PC-3 (cell line): ENCODE results near the gene EMC9. TPM values are rescaled to one million over a fixed set of nuclear protein-coding genes. Genes with fewer than 3 reads are reported as not detected.
A peak's percentile ranks its signal among the peaks of the same experiment; 100 is the strongest.

Experiments
- ATAC-seq: fragments of 200-7000 bp; cut with Tn5 transposase; 2 replicates; pipeline ENCODE4 v1.9.1; 2020; ENCODE audit warnings: mild to moderate bottlenecking, moderate library complexity
- BruUV-seq: library from RNA; stranded (reverse); fragments of 400-500 nt; replicated peaks from 2 replicates; lab custom pipeline; 2021; lab: Mats Ljungman, UMichigan
- CTCF ChIA-PET: fragments of 300-600 bp; sonication (Branson Sonifier 250); formaldehyde crosslinking; loops from one replicate; lab custom pipeline; 2022; ENCODE audit warnings: antibody characterized with exemption; lab: Charles Lee
- POLR2A ChIA-PET: fragments of 300-600 bp; sonication (Branson Sonifier 250); formaldehyde crosslinking; loops from one replicate; lab custom pipeline; 2022; ENCODE audit warnings: antibody characterized with exemption; ENCODE audit not compliant: unreplicated experiment; lab: Charles Lee
- DNase-seq: peaks from one replicate; pipeline ENCODE4 v3.0.0-alpha.2; 2015
- H2AFZ ChIP-seq: fragments of 300-600 bp; sonication (generic); 2 replicates; pipeline ENCODE4 v1.6.0; 2016; ENCODE audit warnings: antibody characterized with exemption, low read length
- H3F3A ChIP-seq: fragments of 300-600 bp; sonication (generic); one replicate; pipeline ENCODE4 v1.6.0; 2017; ENCODE audit warnings: antibody characterized with exemption, low read length, control low read depth, mild to moderate bottlenecking; ENCODE audit not compliant: unreplicated experiment
- H3K27ac ChIP-seq: fragments of 300-600 bp; sonication (generic); 2 replicates; pipeline ENCODE4 v1.5.1; 2016; ENCODE audit warnings: mild to moderate bottlenecking, low read length
- H3K27me3 ChIP-seq: fragments of 300-600 bp; sonication (generic); 2 replicates; pipeline ENCODE4 v1.6.1; 2016; ENCODE audit warnings: low read length, mixed read lengths
- H3K36me3 ChIP-seq: fragments of 300-600 bp; sonication (generic); 2 replicates; pipeline ENCODE4 v1.6.1; 2016; ENCODE audit warnings: low read depth, mixed run types, low read length, mixed read lengths
- H3K4me1 ChIP-seq: fragments of 300-600 bp; sonication (generic); 2 replicates; pipeline ENCODE4 v1.5.1; 2016; ENCODE audit warnings: low read length; ENCODE audit not compliant: insufficient read depth
- H3K4me2 ChIP-seq: fragments of 300-600 bp; sonication (generic); 2 replicates; pipeline ENCODE4 v1.6.0; 2016; ENCODE audit warnings: low read length
- H3K4me3 ChIP-seq: fragments of 300-600 bp; sonication (generic); 2 replicates; pipeline ENCODE4 v1.5.1; 2016; ENCODE audit warnings: mild to moderate bottlenecking, low read length, mixed read lengths
- H3K79me2 ChIP-seq: fragments of 300-600 bp; sonication (generic); 2 replicates; pipeline ENCODE4 v1.6.1; 2017; ENCODE audit warnings: low read length, mixed read lengths
- H3K9ac ChIP-seq: fragments of 300-600 bp; sonication (generic); 2 replicates; pipeline ENCODE4 v1.6.0; 2016; ENCODE audit warnings: mild to moderate bottlenecking, low read length
- H3K9me2 ChIP-seq: fragments of 300-600 bp; sonication (generic); replicated peaks from 2 replicates; pipeline ENCODE4 v1.6.1; 2016; ENCODE audit warnings: mixed run types, low read length, mixed read lengths
- H3K9me3 ChIP-seq: fragments of 300-600 bp; sonication (generic); 2 replicates; pipeline ENCODE4 v1.6.1; 2016; ENCODE audit warnings: low read length, mixed read lengths
- H4K20me1 ChIP-seq: fragments of 300-600 bp; sonication (generic); 2 replicates; pipeline ENCODE4 v1.6.1; 2016; ENCODE audit warnings: low read length, mixed read lengths
- EZH2 ChIP-seq: fragments of 300-600 bp; sonication (generic); IDR thresholded peaks from one replicate; pipeline ENCODE4 v1.6.1; 2017; ENCODE audit warnings: antibody characterized with exemption, mild to moderate bottlenecking, low read length; ENCODE audit not compliant: unreplicated experiment
- EZH2phosphoT487 ChIP-seq: fragments of 300-600 bp; sonication (generic); IDR thresholded peaks from 2 replicates; pipeline ENCODE4 v1.6.1; 2018; ENCODE audit warnings: mild to moderate bottlenecking, antibody characterized with exemption, low read length, borderline replicate concordance
- intact Hi-C: fragments of 100-400 bp; cut with micrococcal nuclease; formaldehyde crosslinking; loops from 2 replicates; pipeline ENCODE4 v1.9.0; 2023
- total RNA-seq: library from RNA; depleted of rRNA; stranded (reverse); fragments of >200 nt; gene quantifications from 2 replicates; pipeline ENCODE4 v1.2.3, GENCODE V29; 2014
- TF ChIP-seq, protein P1 (sequence below): fragments of 300-600 bp; sonication (generic); conservative IDR thresholded peaks from 2 replicates; pipeline ENCODE4 v1.5.1; 2017; ENCODE audit warnings: antibody characterized with exemption, low read depth, mild to moderate bottlenecking, low read length

The EMC9 gene
- total RNA-seq, 1 experiment from 2014 or later: 30.1 TPM

DNA sequence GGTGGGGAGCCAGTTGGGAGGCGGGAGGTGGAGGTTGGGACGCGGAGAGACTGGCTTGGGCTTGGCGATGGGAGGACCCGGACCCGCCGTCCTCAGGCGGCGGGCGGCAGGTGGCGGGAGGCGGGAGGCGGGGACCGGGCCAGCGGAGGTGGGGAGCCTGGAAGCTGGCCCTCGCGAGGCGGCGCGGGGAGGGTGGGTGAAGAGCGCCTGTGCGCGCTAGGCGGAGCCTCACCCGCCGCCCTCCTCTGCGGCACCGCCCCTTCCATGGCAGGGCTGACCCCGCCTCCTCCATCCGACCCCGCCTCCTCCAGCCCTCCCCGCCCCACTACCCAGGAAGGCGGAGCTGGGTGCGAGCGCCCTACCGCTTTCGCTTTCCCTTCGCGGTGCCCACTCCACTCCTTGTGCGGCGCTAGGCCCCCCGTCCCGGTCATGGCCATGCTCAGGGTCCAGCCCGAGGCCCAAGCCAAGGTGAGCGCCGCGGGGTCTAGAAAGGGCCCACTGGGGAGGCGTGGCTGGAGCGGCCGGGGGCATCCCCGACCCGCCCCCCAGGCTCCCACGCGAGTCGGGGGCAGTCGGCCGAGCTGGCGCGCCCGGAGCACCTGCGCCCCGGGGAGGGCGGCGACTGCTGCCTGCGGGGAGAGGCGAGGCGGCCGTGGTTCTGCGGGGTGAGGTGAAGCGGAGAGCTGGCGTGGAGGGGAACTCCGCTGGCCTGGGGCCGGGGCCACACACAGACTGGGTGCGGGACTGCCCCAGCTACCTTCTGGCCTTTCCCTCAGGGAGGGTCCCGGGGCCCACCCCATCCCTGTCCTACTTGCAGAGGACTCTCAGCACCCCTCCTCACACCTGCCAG is 5.3 kb downstream of the EMC9 start, which contains the start of gene PSME1:
Gene PSME1 (plus strand): TSS at position 361 of the 850 bp plus-strand sequence. CDS start 69 bp downstream, at position 430.
- CTCF ChIA-PET: interaction anchor here (0.6 to 1.2 kb wide), 4 partner anchors 22 to 196 kb away, joined by 4 to 8 read pairs (median 5); partner anchors contain the start of genes DCAF11, IRF9 and NRL
- BruUV-seq: no TSS peak
- POLR2A ChIA-PET: interaction anchor here (0.5 to 2.0 kb wide), 4 partner anchors 11 to 1082 kb away, joined by 4 to 14 read pairs (median 9); partner anchors contain the start of genes DCAF11, NRL and RNF31

DNA sequence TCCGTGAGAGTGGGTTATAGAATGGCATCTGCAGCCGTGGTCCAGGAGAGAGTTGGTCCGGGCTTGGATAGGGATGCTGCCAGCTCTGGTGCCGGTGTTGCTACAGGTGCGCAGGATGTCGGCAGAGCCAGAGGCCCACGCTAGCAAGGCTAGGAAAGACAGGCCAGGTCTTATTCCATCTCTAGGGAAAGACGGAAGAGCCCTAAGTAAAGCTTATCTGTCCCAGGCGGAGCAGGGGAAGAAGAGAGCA is 5.9 kb downstream of the EMC9 start:
- Histone ChIP-seq H3K9me2 (no peaks in the 10 kb centered on the region), H3K27me3 (no peaks in the 10 kb centered on the region), H3K36me3 (peaks cover 17% of the 10 kb centered on the region; the same call in 1 of the 2 replicates), H3K9ac (peak overlapping the region; percentile 27; the same call in 1 of the 2 replicates), H3K4me2 (peak overlapping the region; percentile 93), H3K79me2 (peaks cover 31% of the 10 kb centered on the region), H3K9me3 (no peaks in the 10 kb centered on the region), H2AFZ (peak overlapping the region; percentile 93), H3F3A (no peaks in the 10 kb centered on the region), H3K4me3 (peak overlapping the region; percentile 95), H3K27ac (no peak overlapping the region), H3K4me1 (peaks cover 23% of the 10 kb centered on the region), H4K20me1 (no peaks in the 10 kb centered on the region)
- intact Hi-C loops: no loop called here
- TF ChIP-seq, protein P1, sequence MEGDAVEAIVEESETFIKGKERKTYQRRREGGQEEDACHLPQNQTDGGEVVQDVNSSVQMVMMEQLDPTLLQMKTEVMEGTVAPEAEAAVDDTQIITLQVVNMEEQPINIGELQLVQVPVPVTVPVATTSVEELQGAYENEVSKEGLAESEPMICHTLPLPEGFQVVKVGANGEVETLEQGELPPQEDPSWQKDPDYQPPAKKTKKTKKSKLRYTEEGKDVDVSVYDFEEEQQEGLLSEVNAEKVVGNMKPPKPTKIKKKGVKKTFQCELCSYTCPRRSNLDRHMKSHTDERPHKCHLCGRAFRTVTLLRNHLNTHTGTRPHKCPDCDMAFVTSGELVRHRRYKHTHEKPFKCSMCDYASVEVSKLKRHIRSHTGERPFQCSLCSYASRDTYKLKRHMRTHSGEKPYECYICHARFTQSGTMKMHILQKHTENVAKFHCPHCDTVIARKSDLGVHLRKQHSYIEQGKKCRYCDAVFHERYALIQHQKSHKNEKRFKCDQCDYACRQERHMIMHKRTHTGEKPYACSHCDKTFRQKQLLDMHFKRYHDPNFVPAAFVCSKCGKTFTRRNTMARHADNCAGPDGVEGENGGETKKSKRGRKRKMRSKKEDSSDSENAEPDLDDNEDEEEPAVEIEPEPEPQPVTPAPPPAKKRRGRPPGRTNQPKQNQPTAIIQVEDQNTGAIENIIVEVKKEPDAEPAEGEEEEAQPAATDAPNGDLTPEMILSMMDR: no peak
- TF ChIP-seq EZH2: no peak
- TF ChIP-seq EZH2phosphoT487: no peak
- DNase-seq (no peak), ATAC-seq (no peak; the same call in 1 of the 2 replicates)
- no TSS peak for BruUV-seq
- POLR2A ChIA-PET: interaction anchor here (1.4 to 2.0 kb wide), 2 partner anchors 11 to 21 kb away, joined by 14 read pairs; partner anchors contain the start of genes DCAF11, NRL and RNF31
- CTCF ChIA-PET: interaction anchor here (1.0 to 1.2 kb wide), 2 partner anchors 21 to 27 kb away, joined by 4 to 6 read pairs; partner anchors contain the start of genes DCAF11 and NRL

More for the DNA sequence above, 5.3 kb downstream of the EMC9 start, which contains the start of gene PSME1:
- peak within 1 kb of the TSS; percentile 80 for H3K9ac ChIP-seq
- H3K79me2 ChIP-seq: peaks cover 37% of the 10 kb centered on the region
- intact Hi-C loops: loop anchor here (1.0 kb wide), 1 partner anchor 21 kb away; no protein-coding TSS in a partner anchor
- peaks cover 23% of the 10 kb centered on the region for H3K4me1 ChIP-seq
- H3K4me3 ChIP-seq: peak within 1 kb of the TSS; percentile 95
- H3K9me2 ChIP-seq: no peaks in the 10 kb centered on the region
- no peaks in the 10 kb centered on the region for H3K9me3 ChIP-seq
- H3F3A ChIP-seq: no peaks in the 10 kb centered on the region
- peak within 1 kb of the TSS; percentile 93 for H3K4me2 ChIP-seq
- no peaks in the 10 kb centered on the region for H4K20me1 ChIP-seq
- peak within 1 kb of the TSS; percentile 93 for H2AFZ ChIP-seq
- ATAC-seq (peak; percentile 86), DNase-seq (peak; percentile 90)
- TF ChIP-seq EZH2phosphoT487 (no peak), EZH2 (no peak)
- TF ChIP-seq, protein P1: no peak
- H3K27me3 ChIP-seq: no peaks in the 10 kb centered on the region
- no peak within 1 kb of the TSS for H3K27ac ChIP-seq
- H3K36me3 ChIP-seq: peaks cover 17% of the 10 kb centered on the region; the same call in 1 of the 2 replicates
